CD14-positive monocyte (primary cell): ENCODE measurements around the gene ENO2. TPM values are rescaled to one million over a fixed set of nuclear protein-coding genes. Genes with fewer than 3 reads are reported as not detected.
A peak's percentile ranks its signal among the peaks of the same experiment; 100 is the strongest.

Experiments
- DNase-seq, 3 donors: peaks; one replicate each; pipeline ENCODE4 v3.0.0-alpha.2; 2011 to 2022
- H2AFZ ChIP-seq: 2 replicates; pipeline ENCODE4 v1.6.0; 2012; ENCODE audit warnings: mild to moderate bottlenecking, low read depth, low read length, inconsistent platforms; ENCODE audit not compliant: insufficient read depth, poor library complexity, severe bottlenecking
- H3K27ac ChIP-seq, 2 donors: 1 replicate in 1 of 2; 2 replicates in 1 of 2; pipeline ENCODE4 v1.5.1; 2012 to 2013; ENCODE audit warnings: low read length in 2 of 2, control low read depth in 1 of 2, inconsistent platforms in 1 of 2, low read depth in 1 of 2, mild to moderate bottlenecking in 1 of 2
- H3K27me3 ChIP-seq, 2 donors: one replicate each; pipeline versions ENCODE4 v1.6.0 to v1.6.1; 2011 to 2013; ENCODE audit warnings: low read length in 2 of 2; ENCODE audit not compliant: control insufficient read depth in 2 of 2, insufficient read depth in 2 of 2
- H3K36me3 ChIP-seq, 2 donors: replicated peaks in 1 of 2; 1 replicate in 1 of 2; 2 replicates in 1 of 2; pipeline versions ENCODE4 v1.5.1 to v1.6.1; 2012 to 2013; ENCODE audit warnings: low read length in 2 of 2, control low read depth in 1 of 2, inconsistent platforms in 1 of 2, mild to moderate bottlenecking in 1 of 2; ENCODE audit not compliant: insufficient read depth in 2 of 2, control insufficient read depth in 1 of 2
- H3K4me1 ChIP-seq, 2 donors: 1 replicate in 1 of 2; 2 replicates in 1 of 2; pipeline versions ENCODE4 v1.5.1 to v1.6.1; 2012 to 2013; ENCODE audit warnings: low read length in 2 of 2, control low read depth in 1 of 2, inconsistent platforms in 1 of 2, mild to moderate bottlenecking in 1 of 2, moderate library complexity in 1 of 2; ENCODE audit not compliant: insufficient read depth in 2 of 2, control insufficient read depth in 1 of 2
- H3K4me2 ChIP-seq: replicated peaks from 2 replicates; pipeline ENCODE3; 2012; ENCODE audit warnings: low read length, moderate library complexity, mild to moderate bottlenecking; ENCODE audit not compliant: poor library complexity, severe bottlenecking; ENCODE audit errors: extremely low read depth
- H3K4me3 ChIP-seq, 3 experiments: fragments of 200-600 bp in 1 of 3; sonication (generic) in 1 of 3; replicated peaks in 1 of 3; 1 replicate in 2 of 3; 2 replicates in 1 of 3; pipeline ENCODE4 v1.5.1; 2011 to 2013; ENCODE audit warnings: low read length in 3 of 3, mild to moderate bottlenecking in 3 of 3, control low read depth in 2 of 3, low read depth in 2 of 3, inconsistent platforms in 1 of 3, moderate library complexity in 1 of 3
- H3K79me2 ChIP-seq: 2 replicates; pipeline ENCODE4 v1.6.0; 2012; ENCODE audit warnings: mild to moderate bottlenecking, control low read depth, inconsistent platforms, low read length, moderate library complexity; ENCODE audit not compliant: insufficient read depth
- H3K9ac ChIP-seq: 2 replicates; pipeline ENCODE4 v1.6.0; 2017; ENCODE audit warnings: low read length, mild to moderate bottlenecking; ENCODE audit not compliant: insufficient read depth, poor library complexity, severe bottlenecking
- H3K9me3 ChIP-seq, 2 donors: replicated peaks in 1 of 2; 1 replicate in 1 of 2; 2 replicates in 1 of 2; pipeline versions ENCODE4 v1.5.1 to v1.6.1; 2012 to 2013; ENCODE audit warnings: low read length in 2 of 2, control low read depth in 1 of 2; ENCODE audit not compliant: control insufficient read depth in 1 of 2, insufficient read depth in 1 of 2
- H4K20me1 ChIP-seq: 2 replicates; pipeline ENCODE4 v1.6.0; 2012; ENCODE audit warnings: mild to moderate bottlenecking, low read length, control low read depth, moderate library complexity; ENCODE audit not compliant: insufficient read depth
- H3K27ac Mint-ChIP-seq, 7 donors: one replicate each; pipeline ENCODE4 v1.8.0; 2020; ENCODE audit warnings: mild to moderate bottlenecking in 7 of 7, mixed read lengths in 7 of 7, moderate library complexity in 6 of 7, inconsistent platforms in 2 of 7
- H3K27me3 Mint-ChIP-seq, 3 donors: one replicate each; pipeline ENCODE4 v1.8.0; 2021 to 2022; ENCODE audit warnings: low read depth in 3 of 3, mild to moderate bottlenecking in 3 of 3, mixed read lengths in 3 of 3, moderate library complexity in 3 of 3, inconsistent platforms in 1 of 3
- H3K36me3 Mint-ChIP-seq, 2 donors: one replicate each; pipeline ENCODE4 v1.8.0; 2020; ENCODE audit warnings: mixed read lengths in 2 of 2, inconsistent platforms in 1 of 2, mild to moderate bottlenecking in 1 of 2
- H3K4me1 Mint-ChIP-seq: one replicate; pipeline ENCODE4 v1.8.0; 2020; ENCODE audit warnings: mild to moderate bottlenecking, mixed read lengths
- H3K4me3 Mint-ChIP-seq, 2 donors: one replicate each; pipeline ENCODE4 v1.8.0; 2020; ENCODE audit warnings: mild to moderate bottlenecking in 2 of 2, mixed read lengths in 2 of 2, moderate library complexity in 1 of 2
- H3K9me3 Mint-ChIP-seq, 7 donors: one replicate each; pipeline ENCODE4 v1.8.0; 2020 to 2022; ENCODE audit warnings: mixed read lengths in 7 of 7, mild to moderate bottlenecking in 6 of 7, moderate library complexity in 6 of 7, inconsistent platforms in 2 of 7
- CTCF ChIP-seq: fragments of 200-600 bp; IDR thresholded peaks from one replicate; pipeline ENCODE4 v1.8.0; 2022; ENCODE audit warnings: antibody characterized with exemption, mild to moderate bottlenecking
- WGBS: methylation state at CpG from one replicate; pipeline ENCODE4 v1.1.5; 2013; ENCODE audit warnings: missing lambda C conversion rate; ENCODE audit not compliant: insufficient coverage; 5-methylcytosine and 5-hydroxymethylcytosine counted together
- intact Hi-C, 2 donors: fragments of 100-400 bp; cut with micrococcal nuclease; formaldehyde crosslinking; loops; one replicate each; pipeline versions ENCODE4 v1.15.0 to v1.15.1; 2023
- polyA plus RNA-seq, 3 donors: library from polyadenylated mRNA; depleted of rRNA in 1 of 3; unstranded in 2 of 3; stranded (reverse) in 1 of 3; fragments of 300-500 nt in 2 of 3; fragments of >200 nt in 1 of 3; fragmentation: Illumina TruSeq in 2 of 3; gene quantifications; 1 replicate in 2 of 3; 2 replicates in 1 of 3; pipeline ENCODE4 v1.2.3, GENCODE V29; 2012 to 2021

The ENO2 gene
- polyA plus RNA-seq, 3 donors: 0.09 to 0.43 (median 0.19) TPM

- no peaks in the 10 kb centered on the region for H3K9me3 Mint-ChIP-seq
- no peaks in the 10 kb centered on the region for H3K9me3 ChIP-seq
- peaks cover 38 to 40% of the 10 kb centered on the region in 2 donors for H3K4me1 ChIP-seq
- no peaks in the 10 kb centered on the region for H4K20me1 ChIP-seq
- peak overlapping the region; percentile 96 for H2AFZ ChIP-seq
- H3K27ac Mint-ChIP-seq: peak overlapping the region in 6 of 7 donors; percentile 19 to 78 (median 56)
- H3K4me3 ChIP-seq: peak overlapping the region; percentile 55 to 90 (median 87)
- H3K4me3 Mint-ChIP-seq: peak overlapping the region; percentile 78 to 79
- peaks cover 11% of the 10 kb centered on the region for H3K79me2 ChIP-seq
- no peak for TF ChIP-seq CTCF
- peak overlapping the region in 1 of 2 donors; percentile 82 for H3K27ac ChIP-seq
- H3K4me2 ChIP-seq: peak overlapping the region; percentile 95
- peaks cover 35% of the 10 kb centered on the region for H3K4me1 Mint-ChIP-seq
- DNase-seq: no peak
- H3K9ac ChIP-seq: peak overlapping the region; percentile 80
- WGBS: 4% methylated on average over 35 of the region's 36 CpGs
- no peaks in the 10 kb centered on the region for H3K27me3 ChIP-seq
- peaks cover 12 to 25% of the 10 kb centered on the region in 2 donors for H3K36me3 Mint-ChIP-seq
- no peaks in the 10 kb centered on the region for H3K27me3 Mint-ChIP-seq
- intact Hi-C loops: loop anchor here in 1 of 2 donors (5.0 kb wide), 1 partner anchor 35 kb away; the partner anchor contains the start of genes EMG1 and PHB2
- no peaks in the 10 kb centered on the region for H3K36me3 ChIP-seq
Observed at GRCh38 chr12:6936636-6937480, 22.5 kb downstream of the ENO2 start.

- peak overlapping the region; percentile 18 to 82 for H3K27ac ChIP-seq
- H3K9me3 Mint-ChIP-seq: no peaks in the 10 kb centered on the region
- H3K4me3 ChIP-seq: peak overlapping the region; percentile 55 to 90 (median 87)
- H3K4me1 ChIP-seq: peaks cover 38 to 43% of the 10 kb centered on the region in 2 donors
- peaks cover 13 to 25% of the 10 kb centered on the region in 2 donors for H3K36me3 Mint-ChIP-seq
- H2AFZ ChIP-seq: peak overlapping the region; percentile 96
- H3K4me2 ChIP-seq: peak overlapping the region; percentile 95
- H3K79me2 ChIP-seq: peaks cover 11% of the 10 kb centered on the region
- H3K27ac Mint-ChIP-seq: peak overlapping the region in 6 of 7 donors; percentile 50 to 84 (median 68)
- intact Hi-C loops: loop anchor here (2.0 to 5.0 kb wide), 2 partner anchors 33 to 35 kb away; partner anchors contain the start of genes EMG1 (in 2 of the 2) and PHB2 (in 2 of the 2)
- peak overlapping the region; percentile 78 to 79 for H3K4me3 Mint-ChIP-seq
- H3K36me3 ChIP-seq: no peaks in the 10 kb centered on the region
- H4K20me1 ChIP-seq: no peaks in the 10 kb centered on the region
- no peaks in the 10 kb centered on the region for H3K9me3 ChIP-seq
- H3K27me3 ChIP-seq: no peaks in the 10 kb centered on the region
- H3K9ac ChIP-seq: peak overlapping the region; percentile 80
- peak; percentile 95 to 96 (median 96) for DNase-seq
- H3K4me1 Mint-ChIP-seq: peaks cover 37% of the 10 kb centered on the region
- under 1% methylated on average over 68 of the region's 80 CpGs for WGBS
- no peaks in the 10 kb centered on the region for H3K27me3 Mint-ChIP-seq
- TF ChIP-seq CTCF: peak; percentile 94
Observed at GRCh38 chr12:6937481-6938352, 23.3 kb downstream of the ENO2 start.
